ENCODE results near the gene ENO2. TPM values are rescaled to one million over a fixed set of nuclear protein-coding genes. Genes with fewer than 3 reads are reported as not detected.
A peak's percentile ranks its signal among the peaks of the same experiment; 100 is the strongest.

ENO2 gene
- total RNA-seq, 1 donor from 2014 or later = 5.3 TPM

- Mint-ChIP-seq H3K27ac (ENCODE audit: unreplicated experiment) (peak overlapping the region; percentile 43), H3K9me3 (ENCODE audit: unreplicated experiment) (no peaks in the 10 kb centered on the region), H3K4me1 (ENCODE audit: unreplicated experiment) (peaks cover 39% of the 10 kb centered on the region), H3K4me3 (ENCODE audit: unreplicated experiment) (no peak overlapping the region), H3K27me3 (ENCODE audit: unreplicated experiment) (peaks cover 22% of the 10 kb centered on the region), H3K36me3 (ENCODE audit: low read depth, unreplicated experiment) (peaks cover 7% of the 10 kb centered on the region)
- no peak for DNase-seq (ENCODE audit: low spot score)
- TF ChIP-seq CTCF (IDR thresholded peaks at IDR 0.05; ENCODE audit: unreplicated experiment) = no peak
Measured at GRCh38 chr12:6948873-6949594, 34.7 kb downstream of the ENO2 start.

GRCh38 chr12:6950401-6950801, 36.0 kb downstream of the ENO2 start:
- no peak overlapping the region for H3K27ac Mint-ChIP-seq (ENCODE audit: unreplicated experiment)
- peak; percentile 55 for TF ChIP-seq CTCF (IDR thresholded peaks at IDR 0.05; ENCODE audit: unreplicated experiment)

GRCh38 chr12:6950811-6951540, 36.6 kb downstream of the ENO2 start, which contains the start of gene PTPN6:
Gene PTPN6 (plus strand): TSS chr12:6951356. CDS start chr12:6951513, 157 bp downstream.
- Mint-ChIP-seq H3K36me3 (ENCODE audit: low read depth, unreplicated experiment) (peaks cover 7% of the 10 kb centered on the region), H3K27me3 (ENCODE audit: unreplicated experiment) (peaks cover 19% of the 10 kb centered on the region), H3K4me3 (ENCODE audit: unreplicated experiment) (no peak within 1 kb of the TSS), H3K4me1 (ENCODE audit: unreplicated experiment) (peaks cover 30% of the 10 kb centered on the region), H3K9me3 (ENCODE audit: unreplicated experiment) (no peaks in the 10 kb centered on the region), H3K27ac (ENCODE audit: unreplicated experiment) (no peak within 1 kb of the TSS)
- no peak for DNase-seq (ENCODE audit: low spot score)
- TF ChIP-seq CTCF (IDR thresholded peaks at IDR 0.05; ENCODE audit: unreplicated experiment) = no peak

More at GRCh38 chr12:6950401-6950801, 36.0 kb downstream of the ENO2 start:
- Mint-ChIP-seq H3K4me1 (ENCODE audit: unreplicated experiment) (peaks cover 32% of the 10 kb centered on the region), H3K4me3 (ENCODE audit: unreplicated experiment) (no peak overlapping the region), H3K9me3 (ENCODE audit: unreplicated experiment) (no peaks in the 10 kb centered on the region), H3K36me3 (ENCODE audit: low read depth, unreplicated experiment) (peaks cover 7% of the 10 kb centered on the region), H3K27me3 (ENCODE audit: unreplicated experiment) (peaks cover 20% of the 10 kb centered on the region)
- DNase-seq (ENCODE audit: low spot score) = peak; percentile 41

- no peaks in the 10 kb centered on the region for H3K9me3 Mint-ChIP-seq (ENCODE audit: unreplicated experiment)
- TF ChIP-seq CTCF (IDR thresholded peaks at IDR 0.05; ENCODE audit: unreplicated experiment) = no peak
- no peak overlapping the region for H3K27ac Mint-ChIP-seq (ENCODE audit: unreplicated experiment)
- peaks cover 19% of the 10 kb centered on the region for H3K27me3 Mint-ChIP-seq (ENCODE audit: unreplicated experiment)
- H3K36me3 Mint-ChIP-seq (ENCODE audit: low read depth, unreplicated experiment) = peaks cover 7% of the 10 kb centered on the region
- no peak for DNase-seq (ENCODE audit: low spot score)
- H3K4me1 Mint-ChIP-seq (ENCODE audit: unreplicated experiment) = peaks cover 30% of the 10 kb centered on the region
- no peak overlapping the region for H3K4me3 Mint-ChIP-seq (ENCODE audit: unreplicated experiment)
Measured at GRCh38 chr12:6951551-6952120, 37.3 kb downstream of the ENO2 start.

Measured in endothelial cell (in vitro differentiated cells).